Esophagus squamous epithelium (tissue), 4 donors: ENCODE data around the gene APOL1.

Experiments used
- POLR2A ChIP-seq, 4 donors: fragments of 450-650 bp; IDR thresholded peaks; one replicate each; pipeline ENCODE4 v1.6.1; 2017; ENCODE audit warnings: antibody characterized with exemption in 4 of 4, mild to moderate bottlenecking in 4 of 4, moderate library complexity in 3 of 4
- TF ChIP-seq, protein P1 (sequence below), 6 experiments: fragments of 450-650 bp in 4 of 6; fragments of 200-600 bp in 2 of 6; sonication (generic) in 2 of 6; IDR thresholded peaks; one replicate each; pipeline ENCODE4 v1.5.1; 2016 to 2019; ENCODE audit warnings: antibody characterized with exemption in 6 of 6, mild to moderate bottlenecking in 4 of 6, moderate library complexity in 4 of 6

DNA sequence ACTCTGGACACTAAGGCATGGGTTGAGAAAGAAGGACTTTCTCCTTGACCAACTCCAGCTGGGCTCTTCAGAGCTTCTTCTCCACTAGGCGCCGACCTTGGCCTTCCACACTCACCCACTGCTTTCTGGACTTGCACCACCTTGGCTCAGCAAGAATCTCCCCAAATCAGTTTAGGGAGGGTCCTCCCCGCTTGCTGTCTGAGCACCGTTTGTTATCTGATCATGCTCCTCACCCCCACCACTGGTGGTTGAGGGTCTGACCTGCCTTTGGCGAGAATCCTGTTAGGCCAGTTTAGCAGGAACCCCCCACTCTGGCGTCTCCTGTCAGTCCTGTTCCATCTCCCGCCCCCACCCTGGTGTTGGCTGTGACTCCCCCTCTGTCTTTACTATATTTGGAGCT, 24.0 kb upstream of the APOL1 start:
- TF ChIP-seq, protein P1, sequence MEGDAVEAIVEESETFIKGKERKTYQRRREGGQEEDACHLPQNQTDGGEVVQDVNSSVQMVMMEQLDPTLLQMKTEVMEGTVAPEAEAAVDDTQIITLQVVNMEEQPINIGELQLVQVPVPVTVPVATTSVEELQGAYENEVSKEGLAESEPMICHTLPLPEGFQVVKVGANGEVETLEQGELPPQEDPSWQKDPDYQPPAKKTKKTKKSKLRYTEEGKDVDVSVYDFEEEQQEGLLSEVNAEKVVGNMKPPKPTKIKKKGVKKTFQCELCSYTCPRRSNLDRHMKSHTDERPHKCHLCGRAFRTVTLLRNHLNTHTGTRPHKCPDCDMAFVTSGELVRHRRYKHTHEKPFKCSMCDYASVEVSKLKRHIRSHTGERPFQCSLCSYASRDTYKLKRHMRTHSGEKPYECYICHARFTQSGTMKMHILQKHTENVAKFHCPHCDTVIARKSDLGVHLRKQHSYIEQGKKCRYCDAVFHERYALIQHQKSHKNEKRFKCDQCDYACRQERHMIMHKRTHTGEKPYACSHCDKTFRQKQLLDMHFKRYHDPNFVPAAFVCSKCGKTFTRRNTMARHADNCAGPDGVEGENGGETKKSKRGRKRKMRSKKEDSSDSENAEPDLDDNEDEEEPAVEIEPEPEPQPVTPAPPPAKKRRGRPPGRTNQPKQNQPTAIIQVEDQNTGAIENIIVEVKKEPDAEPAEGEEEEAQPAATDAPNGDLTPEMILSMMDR (IDR thresholded peaks at IDR 0.05) = no peak
- TF ChIP-seq POLR2A (IDR thresholded peaks at IDR 0.05) = no peak
